Cardiac fibroblast (primary cell): ENCODE measurements around the gene PAX2.

Source experiments
- DNase-seq, 2 donors: peaks; one replicate each; pipeline versions ENCODE4 v3.0.0 to v3.0.0-alpha.2; 2010; ENCODE audit warnings: low read depth in 2 of 2
- H3K4me3 ChIP-seq, 2 donors: replicated peaks in 1 of 2; 1 replicate in 1 of 2; 2 replicates in 1 of 2; pipeline ENCODE4 v1.5.1; 2011; ENCODE audit warnings: low read depth in 2 of 2, low read length in 2 of 2, mild to moderate bottlenecking in 2 of 2, moderate library complexity in 1 of 2
- CTCF ChIP-seq: IDR thresholded peaks from one replicate; pipeline ENCODE4 v1.5.1; 2011; ENCODE audit warnings: low read depth, mild to moderate bottlenecking, low read length, inconsistent platforms

The PAX2 gene

GRCh38 chr10:100816671-100817070 is 71.3 kb downstream of the PAX2 start:
- no peak overlapping the region for H3K4me3 ChIP-seq
- no peak for DNase-seq
- TF ChIP-seq CTCF = no peak

- H3K4me3 ChIP-seq = no peak overlapping the region
- no peak for TF ChIP-seq CTCF
- no peak for DNase-seq
These were observed 72.0 kb downstream of the PAX2 start for GRCh38 chr10:100817268-100817839.

GRCh38 chr10:100819424-100819823 is 74.0 kb downstream of the PAX2 start:
- no peak overlapping the region for H3K4me3 ChIP-seq
- no peak for DNase-seq
- TF ChIP-seq CTCF = no peak

GRCh38 chr10:100823194-100823593 is 77.8 kb downstream of the PAX2 start:
- no peak for TF ChIP-seq CTCF
- DNase-seq = no peak
- H3K4me3 ChIP-seq = no peak overlapping the region

GRCh38 chr10:100824886-100825285 is 79.5 kb downstream of the PAX2 start:
- no peak overlapping the region for H3K4me3 ChIP-seq
- no peak for DNase-seq
- no peak for TF ChIP-seq CTCF

GRCh38 chr10:100825325-100825875 is 80.0 kb downstream of the PAX2 start:
- no peak overlapping the region for H3K4me3 ChIP-seq
- DNase-seq = no peak
- TF ChIP-seq CTCF = no peak

GRCh38 chr10:100826031-100826651 is 80.8 kb downstream of the PAX2 start:
- DNase-seq = no peak
- no peak for TF ChIP-seq CTCF
- no peak overlapping the region for H3K4me3 ChIP-seq
